ENCODE data around the gene BPIFB3. TPM values are rescaled to one million over a fixed set of nuclear protein-coding genes. Genes with fewer than 3 reads are reported as not detected.
"Not testable (repeated sequence)": the region's sequence is repeated elsewhere in the genome, so short reads cannot be mapped to it uniquely, and the experiment has no call there.

Gene BPIFB3
- total RNA-seq, 1 experiment from 2014 or later = not detected

DNA sequence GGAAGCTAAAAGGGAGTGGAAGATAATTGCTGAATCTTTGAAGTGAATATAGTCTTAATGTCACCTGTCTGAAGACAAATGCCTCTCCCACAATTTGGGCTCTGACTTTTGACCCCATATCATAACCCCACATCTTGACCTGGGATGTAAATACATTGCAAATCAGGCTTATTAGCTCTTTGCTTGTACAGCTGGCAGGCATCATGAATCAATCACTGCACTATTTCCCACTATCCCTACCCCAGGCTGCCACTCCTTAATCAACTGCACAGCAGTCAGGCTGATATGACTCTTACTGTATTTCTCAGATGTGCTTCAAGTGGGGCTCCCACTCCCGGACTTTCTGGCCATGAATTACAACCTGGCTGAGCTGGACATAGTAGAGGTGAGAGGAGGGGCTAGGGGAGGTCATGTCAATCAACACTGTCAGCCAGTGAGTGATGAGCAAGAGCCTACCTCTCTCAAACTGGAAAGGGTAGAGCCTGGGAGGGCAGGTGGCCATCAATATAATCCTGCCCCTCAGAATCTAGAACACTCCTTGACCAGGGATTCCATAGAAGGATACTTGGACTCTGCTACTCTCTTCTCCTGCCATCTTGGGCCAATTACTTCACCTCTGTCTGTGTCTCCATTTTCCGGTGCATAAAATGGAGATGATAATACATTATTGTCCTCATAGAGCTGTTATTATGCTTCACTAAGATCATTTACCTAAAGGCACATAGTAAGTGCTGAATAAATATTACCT, 10.5 kb upstream of the BPIFB3 start:
- no peak overlapping the region for H3K27ac ChIP-seq (ENCODE audit: low read depth, low read length, poor library complexity, severe bottlenecking)
- POLR2A ChIA-PET (ENCODE audit: low non-redundant PET) = no interaction called here
- TF ChIP-seq CTCF (conservative IDR thresholded peaks at IDR 0.05; ENCODE audit: low read depth, low read length) (no peak), EZH2 (IDR thresholded peaks at IDR 0.05; ENCODE audit: borderline replicate concordance, low read depth, low read length, poor library complexity, severe bottlenecking) (no peak)
- H3K4me3 ChIP-seq (ENCODE audit: low read depth, low read length, poor library complexity, severe bottlenecking) = no peak overlapping the region
- DNase-seq (ENCODE audit: low spot score) = no peak
- CTCF ChIA-PET = interaction anchor here (0.5 kb wide), 1 partner anchor 1070 kb away, joined by 3 read pairs; no protein-coding TSS in a partner anchor
- BruUV-seq (replicated peaks) = no TSS peak
- H3K27me3 ChIP-seq (replicated peaks; ENCODE audit: insufficient read depth, low read depth, low read length, poor library complexity) = no peaks in the 10 kb centered on the region
- peaks cover 4% of the 10 kb centered on the region for H3K9me3 ChIP-seq (ENCODE audit: low read depth, low read length, poor library complexity, severe bottlenecking)
- H3K4me1 ChIP-seq (ENCODE audit: insufficient read depth, low read length, poor library complexity, severe bottlenecking) = no peaks in the 10 kb centered on the region
- H3K36me3 ChIP-seq (ENCODE audit: insufficient read depth, low read length, poor library complexity, severe bottlenecking) = no peaks in the 10 kb centered on the region
- intact Hi-C loops (cut with micrococcal nuclease; ENCODE audit: unreplicated experiment) = no loop called here

- intact Hi-C loops (cut with micrococcal nuclease; ENCODE audit: unreplicated experiment) = no loop called here
- TF ChIP-seq EZH2 (IDR thresholded peaks at IDR 0.05; ENCODE audit: borderline replicate concordance, low read depth, low read length, poor library complexity, severe bottlenecking) (no peak), CTCF (conservative IDR thresholded peaks at IDR 0.05; ENCODE audit: low read depth, low read length) (no peak)
- H3K9me3 ChIP-seq (ENCODE audit: low read depth, low read length, poor library complexity, severe bottlenecking) = peaks cover 4% of the 10 kb centered on the region
- no TSS peak for BruUV-seq (replicated peaks)
- no peak overlapping the region for H3K4me3 ChIP-seq (ENCODE audit: low read depth, low read length, poor library complexity, severe bottlenecking)
- CTCF ChIA-PET = interaction anchor here (0.5 kb wide), 1 partner anchor 1069 kb away, joined by 3 read pairs; no protein-coding TSS in a partner anchor
- DNase-seq (ENCODE audit: low spot score) = no peak
- H3K27me3 ChIP-seq (replicated peaks; ENCODE audit: insufficient read depth, low read depth, low read length, poor library complexity) = no peaks in the 10 kb centered on the region
- no peaks in the 10 kb centered on the region for H3K36me3 ChIP-seq (ENCODE audit: insufficient read depth, low read length, poor library complexity, severe bottlenecking)
- no peaks in the 10 kb centered on the region for H3K4me1 ChIP-seq (ENCODE audit: insufficient read depth, low read length, poor library complexity, severe bottlenecking)
- no peak overlapping the region for H3K27ac ChIP-seq (ENCODE audit: low read depth, low read length, poor library complexity, severe bottlenecking)
- POLR2A ChIA-PET (ENCODE audit: low non-redundant PET) = no interaction called here
Measured at GRCh38 chr20:33043731-33044181, 9.9 kb upstream of the BPIFB3 start.

GRCh38 chr20:33045129-33045721, 8.5 kb upstream of the BPIFB3 start:
- H3K4me3 ChIP-seq (ENCODE audit: low read depth, low read length, poor library complexity, severe bottlenecking); POLR2A ChIA-PET (ENCODE audit: low non-redundant PET); H3K36me3 ChIP-seq (ENCODE audit: insufficient read depth, low read length, poor library complexity, severe bottlenecking); H3K4me1 ChIP-seq (ENCODE audit: insufficient read depth, low read length, poor library complexity, severe bottlenecking); H3K27ac ChIP-seq (ENCODE audit: low read depth, low read length, poor library complexity, severe bottlenecking); DNase-seq (ENCODE audit: low spot score); H3K27me3 ChIP-seq (replicated peaks; ENCODE audit: insufficient read depth, low read depth, low read length, poor library complexity); BruUV-seq (replicated peaks); H3K9me3 ChIP-seq (ENCODE audit: low read depth, low read length, poor library complexity, severe bottlenecking); CTCF ChIA-PET; intact Hi-C loops (cut with micrococcal nuclease; ENCODE audit: unreplicated experiment): not testable (repeated sequence)

All from A673 (cell line).